ENCODE measurements around the gene TBCK.
"Not testable (repeated sequence)": the region's sequence is repeated elsewhere in the genome, so short reads cannot be mapped to it uniquely, and the experiment has no call there.

TBCK gene

GRCh38 chr4:106247600-106247999, 68.4 kb downstream of the TBCK start:
- no peak for TF ChIP-seq CTCF (conservative IDR thresholded peaks at IDR 0.05)
- H3K27ac ChIP-seq: no peak overlapping the region

- peak overlapping the region; percentile 89 for H3K27ac ChIP-seq
- no peak for TF ChIP-seq CTCF (conservative IDR thresholded peaks at IDR 0.05)
Measured at GRCh38 chr4:106246441-106246840, 69.6 kb downstream of the TBCK start.

- peak overlapping the region; percentile 89 for H3K27ac ChIP-seq
- TF ChIP-seq CTCF (conservative IDR thresholded peaks at IDR 0.05): no peak
Measured at GRCh38 chr4:106245176-106245575, 70.8 kb downstream of the TBCK start.

GRCh38 chr4:106240699-106241098, 75.3 kb downstream of the TBCK start:
- H3K27ac ChIP-seq: no peak overlapping the region
- no peak for TF ChIP-seq CTCF (conservative IDR thresholded peaks at IDR 0.05)

- H3K27ac ChIP-seq: no peak overlapping the region
- peak; percentile 72 for TF ChIP-seq CTCF (conservative IDR thresholded peaks at IDR 0.05)
Measured at GRCh38 chr4:106238820-106239420, 77.1 kb downstream of the TBCK start.

GRCh38 chr4:106231931-106232330, 84.1 kb downstream of the TBCK start:
- H3K27ac ChIP-seq: no peak overlapping the region

GRCh38 chr4:106222548-106222947, 93.5 kb downstream of the TBCK start:
- no peak overlapping the region for H3K27ac ChIP-seq

More at GRCh38 chr4:106231931-106232330, 84.1 kb downstream of the TBCK start:
- no peak for TF ChIP-seq CTCF (conservative IDR thresholded peaks at IDR 0.05)

GRCh38 chr4:106213291-106213690, 102.7 kb downstream of the TBCK start:
- not testable (repeated sequence) for H3K27ac ChIP-seq

More at GRCh38 chr4:106222548-106222947, 93.5 kb downstream of the TBCK start:
- no peak for TF ChIP-seq CTCF (conservative IDR thresholded peaks at IDR 0.05)
